H9 (cell line): ENCODE measurements around the gene ASXL3. TPM values are rescaled to one million over a fixed set of nuclear protein-coding genes. Genes with fewer than 3 reads are reported as not detected.

Source experiments
- DNase-seq: peaks from one replicate; pipeline ENCODE4 v3.0.0-alpha.2; 2017
- H2AFZ ChIP-seq: one replicate; pipeline ENCODE4 v1.6.1; 2013; ENCODE audit warnings: mild to moderate bottlenecking, low read length, control low read depth, moderate library complexity
- H2AK5ac ChIP-seq: 2 replicates; pipeline ENCODE4 v1.6.1; 2013; ENCODE audit warnings: low read length, control low read depth, mixed read lengths; ENCODE audit not compliant: insufficient read length
- H2BK120ac ChIP-seq: one replicate; pipeline ENCODE4 v1.6.1; 2013; ENCODE audit warnings: low read depth, mild to moderate bottlenecking, low read length, control low read depth, inconsistent platforms; ENCODE audit not compliant: poor library complexity, severe bottlenecking
- H2BK12ac ChIP-seq: 2 replicates; pipeline ENCODE4 v1.6.1; 2013; ENCODE audit warnings: low read length, control low read depth, mixed read lengths, low read depth; ENCODE audit not compliant: insufficient read length
- H2BK15ac ChIP-seq: 2 replicates; pipeline ENCODE4 v1.6.1; 2013; ENCODE audit warnings: low read depth, low read length, control low read depth
- H2BK20ac ChIP-seq: one replicate; pipeline ENCODE4 v1.6.1; 2013; ENCODE audit warnings: low read depth, mild to moderate bottlenecking, low read length, control low read depth, inconsistent platforms; ENCODE audit not compliant: poor library complexity, severe bottlenecking
- H2BK5ac ChIP-seq: 2 replicates; pipeline ENCODE4 v1.6.1; 2013; ENCODE audit warnings: low read length, control low read depth, mixed read lengths; ENCODE audit not compliant: insufficient read length
- H3K14ac ChIP-seq: 2 replicates; pipeline ENCODE4 v1.6.1; 2013; ENCODE audit warnings: low read length, control low read depth; ENCODE audit not compliant: insufficient read depth
- H3K18ac ChIP-seq: 2 replicates; pipeline ENCODE4 v1.6.1; 2013; ENCODE audit warnings: low read depth, mild to moderate bottlenecking, mixed read lengths, low read length, control low read depth; ENCODE audit not compliant: insufficient read length
- H3K23ac ChIP-seq: 2 replicates; pipeline ENCODE4 v1.6.1; 2013; ENCODE audit warnings: low read length, control low read depth, mixed read lengths, low read depth; ENCODE audit not compliant: insufficient read length
- H3K23me2 ChIP-seq: 2 replicates; pipeline ENCODE4 v1.6.1; 2013; ENCODE audit warnings: low read depth, mild to moderate bottlenecking, mixed read lengths, low read length, control low read depth; ENCODE audit not compliant: insufficient read length, poor library complexity, severe bottlenecking
- H3K27ac ChIP-seq: 2 replicates; pipeline ENCODE4 v1.5.1; 2013; ENCODE audit warnings: low read length, control low read depth, mixed read lengths, low read depth; ENCODE audit not compliant: insufficient read length
- H3K27me3 ChIP-seq: 2 replicates; pipeline ENCODE4 v1.6.1; 2013; ENCODE audit warnings: low read length, control low read depth, inconsistent platforms; ENCODE audit not compliant: insufficient read depth
- H3K4ac ChIP-seq: 2 replicates; pipeline ENCODE4 v1.6.1; 2013; ENCODE audit warnings: low read depth, mild to moderate bottlenecking, control low read depth, inconsistent platforms, low read length, moderate library complexity
- H3K4me1 ChIP-seq: 2 replicates; pipeline ENCODE4 v1.6.1; 2013; ENCODE audit warnings: low read length, control low read depth, inconsistent platforms; ENCODE audit not compliant: insufficient read depth
- H3K4me2 ChIP-seq: 2 replicates; pipeline ENCODE4 v1.6.1; 2013; ENCODE audit warnings: low read length, control low read depth, mixed read lengths; ENCODE audit not compliant: insufficient read length, insufficient read depth
- H3K56ac ChIP-seq: 2 replicates; pipeline ENCODE4 v1.6.1; 2013; ENCODE audit warnings: low read depth, mild to moderate bottlenecking, mixed read lengths, low read length, control low read depth; ENCODE audit not compliant: insufficient read length
- H3K79me1 ChIP-seq: 2 replicates; pipeline ENCODE4 v1.6.1; 2013; ENCODE audit warnings: low read depth, mild to moderate bottlenecking, moderate library complexity, low read length, control low read depth, inconsistent platforms; ENCODE audit not compliant: insufficient read depth, poor library complexity, severe bottlenecking
- H3K79me2 ChIP-seq: 2 replicates; pipeline ENCODE4 v1.6.1; 2013; ENCODE audit warnings: low read length, control low read depth, inconsistent platforms; ENCODE audit not compliant: insufficient read depth
- H3K9ac ChIP-seq: 2 replicates; pipeline ENCODE4 v1.6.1; 2013; ENCODE audit warnings: low read length, control low read depth, mixed read lengths; ENCODE audit not compliant: insufficient read length; ENCODE audit errors: extremely low read depth
- H3K9me3 ChIP-seq: one replicate; pipeline ENCODE4 v1.6.1; 2013; ENCODE audit warnings: low read depth, low read length, inconsistent platforms; ENCODE audit not compliant: control insufficient read depth
- H3T11ph ChIP-seq: one replicate; pipeline ENCODE4 v1.6.1; 2013; ENCODE audit warnings: mild to moderate bottlenecking, low read length, control low read depth, inconsistent platforms
- H4K20me1 ChIP-seq: one replicate; pipeline ENCODE4 v1.6.1; 2013; ENCODE audit not compliant: control insufficient read depth, insufficient read length, insufficient read depth
- H4K5ac ChIP-seq: 2 replicates; pipeline ENCODE4 v1.6.1; 2013; ENCODE audit warnings: low read depth, mild to moderate bottlenecking, mixed read lengths, low read length, control low read depth; ENCODE audit not compliant: insufficient read length
- H4K8ac ChIP-seq: replicated peaks from 2 replicates; pipeline ENCODE4 v1.6.1; 2013; ENCODE audit warnings: low read length, control low read depth, mixed read lengths, low read depth; ENCODE audit not compliant: insufficient read length
- H4K91ac ChIP-seq: 2 replicates; pipeline ENCODE4 v1.6.1; 2013; ENCODE audit warnings: low read depth, mild to moderate bottlenecking, moderate library complexity, mixed read lengths, low read length, control low read depth; ENCODE audit not compliant: insufficient read length
- H3K27ac Mint-ChIP-seq, 3 experiments: 2 replicates in 2 of 3; 3 replicates in 1 of 3; pipeline ENCODE4 v1.8.0; 2020 to 2021; ENCODE audit warnings: mixed read lengths in 3 of 3, mild to moderate bottlenecking in 1 of 3, moderate library complexity in 1 of 3
- H3K27me3 Mint-ChIP-seq: 2 replicates; pipeline ENCODE4 v1.8.0; 2021; ENCODE audit warnings: low read depth, mild to moderate bottlenecking, moderate library complexity, mixed read lengths
- H3K36me3 Mint-ChIP-seq, 3 experiments: 2 replicates in 2 of 3; 3 replicates in 1 of 3; pipeline ENCODE4 v1.8.0; 2020 to 2021; ENCODE audit warnings: low read depth in 3 of 3, mixed read lengths in 3 of 3; ENCODE audit not compliant: insufficient read depth in 1 of 3
- H3K4me1 Mint-ChIP-seq, 2 experiments: 2 replicates each; pipeline ENCODE4 v1.8.0; 2020; ENCODE audit warnings: mixed read lengths in 2 of 2
- H3K4me3 Mint-ChIP-seq, 2 experiments: 2 replicates in 1 of 2; 3 replicates in 1 of 2; pipeline ENCODE4 v1.8.0; 2020 to 2021; ENCODE audit warnings: mild to moderate bottlenecking in 2 of 2, mixed read lengths in 2 of 2, moderate library complexity in 1 of 2
- H3K9me3 Mint-ChIP-seq, 2 experiments: 2 replicates in 1 of 2; 3 replicates in 1 of 2; pipeline ENCODE4 v1.8.0; 2020; ENCODE audit warnings: mild to moderate bottlenecking in 2 of 2, mixed read lengths in 2 of 2, moderate library complexity in 1 of 2
- CTCF ChIP-seq: fragments of 200-600 bp; sonication (generic); conservative IDR thresholded peaks from 3 replicates; pipeline ENCODE4 v1.8.0; 2021; ENCODE audit warnings: antibody characterized with exemption, mild to moderate bottlenecking
- WGBS: extraction: QIAGEN DNeasy Blood & Tissue Kit; methylation state at CpG from one replicate; pipeline ENCODE4 v1.1.7; 2013; ENCODE audit warnings: missing lambda C conversion rate, low lambda C conversion rate, mixed read lengths; ENCODE audit not compliant: insufficient read length; ENCODE audit errors: extremely low coverage; 5-methylcytosine and 5-hydroxymethylcytosine counted together
- total RNA-seq: library from RNA; stranded (reverse); gene quantifications from 2 replicates; pipeline ENCODE4 v1.2.1, GENCODE V29; 2021

ASXL3 gene
- total RNA-seq, 1 experiment from 2014 or later, result 0.35 TPM

- no peak overlapping the region for H3K14ac ChIP-seq
- H4K5ac ChIP-seq, result no peak overlapping the region
- H3K23ac ChIP-seq, result no peak overlapping the region
- peaks cover 11 to 18% of the 10 kb centered on the region in 2 experiments; a peak in 3 of 4 replicates for H3K4me1 Mint-ChIP-seq
- H4K8ac ChIP-seq, result no peak overlapping the region
- H3K4ac ChIP-seq, result no peak overlapping the region
- H3K79me1 ChIP-seq, result no peaks in the 10 kb centered on the region
- H3K56ac ChIP-seq, result no peak overlapping the region
- H2BK20ac ChIP-seq, result no peak overlapping the region
- H3K4me2 ChIP-seq, result no peak overlapping the region
- H3K27me3 Mint-ChIP-seq, result no peaks in the 10 kb centered on the region
- no peak overlapping the region for H2AK5ac ChIP-seq
- no peaks in the 10 kb centered on the region for H4K20me1 ChIP-seq
- H3K27ac ChIP-seq, result no peak overlapping the region
- no peaks in the 10 kb centered on the region for H3K4me1 ChIP-seq
- no peak overlapping the region for H3K18ac ChIP-seq
- TF ChIP-seq CTCF, result no peak
- H3K36me3 Mint-ChIP-seq, result no peaks in the 10 kb centered on the region
- H2AFZ ChIP-seq, result no peak overlapping the region
- no peak overlapping the region for H4K91ac ChIP-seq
- H3K4me3 Mint-ChIP-seq, result no peak overlapping the region
- no peaks in the 10 kb centered on the region for H3K79me2 ChIP-seq
- H2BK120ac ChIP-seq, result no peak overlapping the region
- DNase-seq, result no peak
- H2BK5ac ChIP-seq, result no peak overlapping the region
- no peak overlapping the region for H3K27ac Mint-ChIP-seq
- no peak overlapping the region for H2BK12ac ChIP-seq
- no CpG with 5 or more reads among the region's 16 CpGs for WGBS
- H3K23me2 ChIP-seq, result no peaks in the 10 kb centered on the region
- no peak overlapping the region for H3K9ac ChIP-seq
- H3K27me3 ChIP-seq, result no peaks in the 10 kb centered on the region
- H3K9me3 ChIP-seq, result no peaks in the 10 kb centered on the region
- no peaks in the 10 kb centered on the region for H3K9me3 Mint-ChIP-seq
- H2BK15ac ChIP-seq, result no peak overlapping the region
- H3T11ph ChIP-seq, result no peak overlapping the region
Observed at GRCh38 chr18:33745871-33746545, 168.0 kb downstream of the ASXL3 start.
